ENCODE data around the gene MAGED1.

- TF ChIP-seq CTCF (conservative IDR thresholded peaks at IDR 0.05) (no peak), EZH2 (IDR thresholded peaks at IDR 0.05; ENCODE audit: low read depth) (no peak)
Observed at GRCh38 chrX:51878056-51878455, 15.4 kb upstream of the MAGED1 start.

Measured in PC-9 (cell line).